GM12872 (cell line): ENCODE data around the gene RXRA.

Source experiments
- CTCF ChIP-seq: IDR thresholded peaks from 3 replicates; pipeline ENCODE4 v1.5.1; 2011; ENCODE audit warnings: low read depth, mild to moderate bottlenecking, low read length, moderate library complexity; ENCODE audit not compliant: insufficient read depth

The RXRA gene

GRCh38 chr9:134346151-134346550 lies 19.9 kb downstream of the RXRA start:
- no peak for TF ChIP-seq CTCF

- TF ChIP-seq CTCF, result no peak
These were observed 20.8 kb downstream of the RXRA start for GRCh38 chr9:134346840-134347583.

- TF ChIP-seq CTCF, result no peak
These were observed 21.7 kb downstream of the RXRA start for GRCh38 chr9:134347996-134348395.

- TF ChIP-seq CTCF, result no peak
These were observed 22.3 kb downstream of the RXRA start for GRCh38 chr9:134348404-134349155.

GRCh38 chr9:134349936-134350335 lies 23.7 kb downstream of the RXRA start:
- no peak for TF ChIP-seq CTCF

- TF ChIP-seq CTCF, result no peak
These were observed 24.2 kb downstream of the RXRA start for GRCh38 chr9:134350416-134350994.

- no peak for TF ChIP-seq CTCF
These were observed 25.4 kb downstream of the RXRA start for GRCh38 chr9:134351606-134352176.
